ENCODE data around the gene PCSK7.
A peak's percentile ranks its signal among the peaks of the same experiment; 100 is the strongest.

PCSK7 gene

GRCh38 chr11:117195258-117195657 is 36.6 kb downstream of the PCSK7 start:
- intact Hi-C loops (cut with DNase I; ENCODE audit: low total_unique reads), result no loop called here
- Histone ChIP-seq H3K27ac (no peak overlapping the region), H3K4me1 (peaks cover 0 to 20% (median 16%) of the 10 kb centered on the region in 4 donors), H3K9me3 (no peaks in the 10 kb centered on the region), H3K36me3 (peaks cover 30 to 75% (median 56%) of the 10 kb centered on the region in 3 donors), H3K27me3 (no peaks in the 10 kb centered on the region), H3K4me3 (no peak overlapping the region)
- no peak for DNase-seq
- no peak for TF ChIP-seq CTCF (IDR thresholded peaks at IDR 0.05)

DNA sequence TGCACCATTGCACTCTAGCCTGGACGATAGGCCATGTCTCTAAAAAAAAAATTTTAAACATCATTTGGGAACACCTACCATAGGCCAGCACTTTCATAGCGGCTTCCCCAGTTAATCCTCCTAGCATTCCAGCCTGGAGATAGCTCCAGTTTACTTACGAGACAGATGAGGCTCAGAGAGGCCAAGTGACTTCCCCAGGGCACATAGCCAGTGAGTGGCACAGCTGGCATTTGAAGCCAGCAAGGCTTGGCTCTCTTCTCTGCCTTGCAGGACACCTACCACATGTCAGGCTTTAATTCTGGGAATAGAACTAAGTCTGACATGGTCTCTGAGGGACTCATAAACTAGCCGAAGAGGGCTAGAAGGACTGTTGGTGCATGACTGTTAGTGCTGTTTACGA is 37.6 kb downstream of the PCSK7 start:
- Histone ChIP-seq H3K27ac (no peak overlapping the region), H3K9me3 (no peaks in the 10 kb centered on the region), H3K36me3 (peaks cover 29 to 75% (median 66%) of the 10 kb centered on the region in 3 donors), H3K4me3 (no peak overlapping the region), H3K4me1 (peaks cover 0 to 20% (median 16%) of the 10 kb centered on the region in 4 donors), H3K27me3 (no peaks in the 10 kb centered on the region)
- no peak for TF ChIP-seq CTCF (IDR thresholded peaks at IDR 0.05)
- intact Hi-C loops (cut with DNase I; ENCODE audit: low total_unique reads), result loop anchor here (5.0 kb wide), 1 partner anchor 38 kb away; the partner anchor contains the start of genes PCSK7 and RNF214
- DNase-seq, result no peak

- Histone ChIP-seq H3K4me3 (no peak overlapping the region), H3K4me1 (peaks cover 0 to 15% (median 12%) of the 10 kb centered on the region in 4 donors), H3K27me3 (no peaks in the 10 kb centered on the region), H3K9me3 (no peaks in the 10 kb centered on the region), H3K27ac (no peak overlapping the region), H3K36me3 (peaks cover 38 to 84% (median 75%) of the 10 kb centered on the region in 3 donors)
- DNase-seq, result peak in 1 of 2 donors; percentile 51
- intact Hi-C loops (cut with DNase I; ENCODE audit: low total_unique reads), result loop anchor here (5.0 kb wide), 1 partner anchor 39 kb away; the partner anchor contains the start of genes PCSK7 and RNF214
- no peak for TF ChIP-seq CTCF (IDR thresholded peaks at IDR 0.05)
These were observed 38.5 kb downstream of the PCSK7 start for GRCh38 chr11:117193130-117194020.

DNA sequence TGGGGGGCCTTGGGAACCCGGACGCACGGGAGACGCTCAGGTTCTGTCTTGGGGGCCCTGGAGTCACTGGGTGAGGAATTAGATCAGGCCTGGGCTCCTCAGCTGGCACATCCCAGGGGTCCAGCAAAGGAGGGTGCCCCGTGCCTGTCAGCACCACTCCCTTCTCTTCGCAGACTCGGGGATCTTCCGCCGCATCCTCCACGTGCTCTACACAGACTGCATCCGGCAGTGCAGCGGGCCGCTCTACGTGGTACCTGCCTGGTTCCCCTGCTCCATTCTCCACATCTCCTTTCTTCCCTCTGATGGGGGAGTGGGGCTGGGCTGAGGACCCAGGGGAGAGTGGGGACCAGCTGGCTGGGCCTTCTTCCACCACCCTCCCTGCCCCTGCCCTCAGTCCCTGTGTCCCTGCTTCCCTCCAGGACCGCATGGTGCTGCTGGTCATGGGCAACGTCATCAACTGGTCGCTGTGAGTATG is 39.4 kb downstream of the PCSK7 start:
- no peaks in the 10 kb centered on the region for H3K9me3 ChIP-seq
- H3K4me3 ChIP-seq, result no peak overlapping the region
- TF ChIP-seq CTCF (IDR thresholded peaks at IDR 0.05), result no peak
- H3K36me3 ChIP-seq, result peaks cover 38 to 93% (median 84%) of the 10 kb centered on the region in 3 donors
- intact Hi-C loops (cut with DNase I; ENCODE audit: low total_unique reads), result loop anchor here (5.0 kb wide), 1 partner anchor 40 kb away; the partner anchor contains the start of genes PCSK7 and RNF214
- DNase-seq, result peak; percentile 16 to 58
- peaks cover 0 to 5% (median 4%) of the 10 kb centered on the region in 4 donors for H3K4me1 ChIP-seq
- no peak overlapping the region for H3K27ac ChIP-seq
- H3K27me3 ChIP-seq, result no peaks in the 10 kb centered on the region

DNA sequence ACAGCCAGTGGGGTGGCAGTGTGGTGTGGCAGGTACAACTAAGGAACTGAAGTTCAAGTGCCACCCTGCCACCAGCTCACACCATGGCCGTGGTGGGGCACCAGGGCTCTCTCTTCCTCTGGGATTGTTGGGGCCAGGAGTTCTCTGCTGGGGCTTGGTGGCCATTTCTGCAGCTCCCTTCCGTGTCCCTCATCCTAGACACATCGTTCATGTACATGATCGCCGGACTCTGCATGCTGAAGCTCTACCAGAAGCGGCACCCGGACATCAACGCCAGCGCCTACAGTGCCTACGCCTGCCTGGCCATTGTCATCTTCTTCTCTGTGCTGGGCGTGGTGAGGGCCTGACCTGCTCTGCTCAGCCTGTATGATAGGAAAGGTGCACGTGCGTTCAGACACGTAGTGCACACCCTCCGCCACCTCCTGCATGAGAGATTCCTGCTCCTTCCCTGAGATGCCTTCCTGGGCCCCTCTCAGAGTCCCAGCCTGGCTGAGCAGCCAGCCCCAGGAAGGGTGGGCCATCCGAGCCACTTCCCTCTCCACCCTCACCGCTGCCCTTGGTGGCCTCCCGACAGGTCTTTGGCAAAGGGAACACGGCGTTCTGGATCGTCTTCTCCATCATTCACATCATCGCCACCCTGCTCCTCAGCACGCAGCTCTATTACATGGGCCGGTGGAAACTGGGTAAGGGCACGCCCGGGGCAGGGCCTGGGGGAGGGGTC is 40.0 kb downstream of the PCSK7 start:
- DNase-seq, result peak; percentile 19 to 65
- Histone ChIP-seq H3K27me3 (no peaks in the 10 kb centered on the region), H3K36me3 (peaks cover 38 to 99% (median 87%) of the 10 kb centered on the region in 3 donors), H3K9me3 (no peaks in the 10 kb centered on the region), H3K27ac (no peak overlapping the region), H3K4me1 (no peaks in the 10 kb centered on the region), H3K4me3 (no peak overlapping the region)
- intact Hi-C loops (cut with DNase I; ENCODE audit: low total_unique reads), result loop anchor here (5.0 kb wide), 1 partner anchor 40 kb away; the partner anchor contains the start of genes PCSK7 and RNF214
- TF ChIP-seq CTCF (IDR thresholded peaks at IDR 0.05), result no peak

Measured in tibial artery (tissue), 4 donors.